GM21515 (cell line): ENCODE measurements around the gene MYO1G.

Source experiments
- ATAC-seq: cut with Tn5 transposase; IDR thresholded peaks from one replicate; pipeline ENCODE4 v1.9.1; 2021; ENCODE audit not compliant: unreplicated experiment

MYO1G gene

GRCh38 chr7:44967571-44968446, 11.0 kb downstream of the MYO1G start:
- no peak for ATAC-seq

- ATAC-seq, result no peak
Observed at GRCh38 chr7:44966731-44967538, 11.9 kb downstream of the MYO1G start.

GRCh38 chr7:44965937-44966730, 12.7 kb downstream of the MYO1G start:
- ATAC-seq, result no peak

GRCh38 chr7:44965441-44965903, 13.3 kb downstream of the MYO1G start:
- no peak for ATAC-seq

- ATAC-seq, result no peak
Observed at GRCh38 chr7:44964831-44965440, 13.9 kb downstream of the MYO1G start.

GRCh38 chr7:44964384-44964830, 14.4 kb downstream of the MYO1G start:
- ATAC-seq, result no peak

GRCh38 chr7:44963364-44964290, 15.2 kb downstream of the MYO1G start:
- no peak for ATAC-seq

- ATAC-seq, result no peak
Observed at GRCh38 chr7:44962483-44963251, 16.1 kb downstream of the MYO1G start.

- no peak for ATAC-seq
Observed at GRCh38 chr7:44961844-44962482, 16.9 kb downstream of the MYO1G start.

GRCh38 chr7:44960011-44960580, 18.7 kb downstream of the MYO1G start:
- ATAC-seq, result no peak

- no peak for ATAC-seq
Observed at GRCh38 chr7:44959433-44959951, 19.3 kb downstream of the MYO1G start.

GRCh38 chr7:44958645-44959344, 20.0 kb downstream of the MYO1G start:
- no peak for ATAC-seq

GRCh38 chr7:44956157-44956766, 22.6 kb downstream of the MYO1G start:
- ATAC-seq, result no peak

- no peak for ATAC-seq
Observed at GRCh38 chr7:44955733-44956132, 23.1 kb downstream of the MYO1G start.

- no peak for ATAC-seq
Observed at GRCh38 chr7:44953156-44953555, 25.7 kb downstream of the MYO1G start.

- ATAC-seq, result no peak
Observed at GRCh38 chr7:44949303-44949702, 29.5 kb downstream of the MYO1G start.

- ATAC-seq, result no peak
Observed at GRCh38 chr7:44945479-44945878, 33.3 kb downstream of the MYO1G start.
